HG02759 (cell line): ENCODE measurements around the gene CTAGE8.
"Not testable (repeated sequence)": the region's sequence is repeated elsewhere in the genome, so short reads cannot be mapped to it uniquely, and the experiment has no call there.

ENCODE experiments used
- ATAC-seq: cut with Tn5 transposase; IDR thresholded peaks from one replicate; pipeline ENCODE4 v1.9.1; 2021; ENCODE audit warnings: mild to moderate bottlenecking, moderate library complexity; ENCODE audit not compliant: unreplicated experiment

CTAGE8 gene, protein sequence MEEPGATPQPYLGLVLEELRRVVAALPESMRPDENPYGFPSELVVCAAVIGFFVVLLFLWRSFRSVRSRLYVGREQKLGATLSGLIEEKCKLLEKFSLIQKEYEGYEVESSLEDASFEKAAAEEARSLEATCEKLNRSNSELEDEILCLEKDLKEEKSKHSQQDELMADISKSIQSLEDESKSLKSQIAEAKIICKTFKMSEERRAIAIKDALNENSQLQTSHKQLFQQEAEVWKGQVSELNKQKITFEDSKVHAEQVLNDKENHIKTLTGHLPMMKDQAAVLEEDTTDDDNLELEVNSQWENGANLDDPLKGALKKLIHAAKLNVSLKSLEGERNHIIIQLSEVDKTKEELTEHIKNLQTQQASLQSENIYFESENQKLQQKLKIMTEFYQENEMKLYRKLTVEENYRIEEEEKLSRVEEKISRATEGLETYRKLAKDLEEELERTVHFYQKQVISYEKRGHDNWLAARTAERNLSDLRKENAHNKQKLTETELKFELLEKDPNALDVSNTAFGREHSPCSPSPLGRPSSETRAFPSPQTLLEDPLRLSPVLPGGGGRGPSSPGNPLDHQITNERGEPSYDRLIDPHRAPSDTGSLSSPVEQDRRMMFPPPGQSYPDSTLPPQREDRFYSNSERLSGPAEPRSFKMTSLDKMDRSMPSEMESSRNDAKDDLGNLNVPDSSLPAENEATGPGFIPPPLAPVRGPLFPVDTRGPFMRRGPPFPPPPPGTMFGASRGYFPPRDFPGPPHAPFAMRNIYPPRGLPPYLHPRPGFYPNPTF

DNA sequence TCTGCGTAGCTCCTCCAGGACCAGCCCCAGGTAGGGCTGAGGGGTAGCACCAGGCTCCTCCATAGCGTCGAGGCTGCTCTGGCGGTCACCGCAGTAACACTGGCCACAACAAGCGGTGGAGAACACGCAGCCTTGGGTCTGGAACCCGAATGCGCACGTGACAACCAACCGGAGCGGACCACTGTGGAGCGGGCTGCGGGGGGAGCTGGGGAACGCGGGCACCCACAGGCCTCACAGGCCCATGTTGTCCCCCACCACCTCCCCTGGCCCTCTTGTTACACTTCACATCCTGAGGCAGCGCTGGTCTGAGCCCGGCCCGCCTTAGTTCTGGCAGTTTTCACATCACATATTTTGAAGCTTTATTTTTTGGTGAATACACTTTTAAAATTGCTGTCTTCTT lies at the start of gene CTAGE8:
TSS of gene CTAGE8 (minus strand) at position 101 of the 400 bp plus-strand sequence. CDS start at position 63, 38 bp downstream.
- not testable (repeated sequence) for ATAC-seq

DNA sequence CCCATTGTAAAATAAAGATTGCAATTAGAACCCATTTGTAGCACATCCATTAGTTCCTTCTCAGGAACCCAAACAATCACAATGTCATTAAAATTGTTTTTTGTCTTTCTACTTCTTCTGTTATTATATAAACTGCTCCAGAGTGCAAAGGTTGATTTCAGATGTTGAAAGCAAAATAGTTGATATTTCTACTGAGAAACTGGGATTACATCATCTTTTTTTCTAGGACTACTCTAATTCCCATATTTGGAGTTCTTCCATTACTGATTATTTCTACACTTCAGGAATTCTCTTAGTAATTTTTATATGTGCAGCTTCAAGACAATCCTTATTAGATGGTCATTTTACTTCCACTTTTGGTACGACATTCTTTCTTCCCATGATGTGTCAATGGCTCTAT lies 48.4 kb upstream of the CTAGE8 start:
- not testable (repeated sequence) for ATAC-seq

DNA sequence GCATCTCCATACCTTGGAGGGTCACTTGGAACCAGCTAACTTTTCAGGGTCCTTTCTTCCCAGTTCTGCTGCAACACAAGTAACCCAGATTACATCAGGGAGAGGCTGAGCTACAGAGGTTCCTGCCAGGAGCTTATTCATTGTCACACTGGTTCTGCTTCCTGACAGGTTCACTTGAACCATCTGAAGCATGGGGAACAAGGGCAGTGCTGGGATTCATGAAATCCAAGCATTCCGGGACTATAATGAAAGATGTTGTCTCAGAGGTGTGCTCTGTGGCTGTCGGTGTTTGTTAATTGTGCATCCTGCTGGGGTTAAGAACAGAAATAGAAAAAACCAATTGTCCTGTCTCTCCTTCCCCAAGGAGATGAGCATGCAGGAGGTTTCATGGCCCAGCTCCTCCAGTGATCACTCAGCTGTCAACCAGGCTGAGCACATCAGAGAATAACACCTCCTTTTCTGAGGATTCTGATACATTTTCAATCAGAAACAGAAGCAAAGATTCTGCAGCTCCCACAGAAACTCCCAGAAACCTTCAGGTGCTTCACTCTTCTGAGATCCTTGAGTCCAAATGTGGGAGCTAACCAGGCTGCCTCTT lies 42.9 kb upstream of the CTAGE8 start, which contains the start of gene OR2A1:
TSS of gene OR2A1 (plus strand) at position 548 of the 598 bp plus-strand sequence. CDS start 5,706 bp downstream, outside the sequence.
- not testable (repeated sequence) for ATAC-seq

DNA sequence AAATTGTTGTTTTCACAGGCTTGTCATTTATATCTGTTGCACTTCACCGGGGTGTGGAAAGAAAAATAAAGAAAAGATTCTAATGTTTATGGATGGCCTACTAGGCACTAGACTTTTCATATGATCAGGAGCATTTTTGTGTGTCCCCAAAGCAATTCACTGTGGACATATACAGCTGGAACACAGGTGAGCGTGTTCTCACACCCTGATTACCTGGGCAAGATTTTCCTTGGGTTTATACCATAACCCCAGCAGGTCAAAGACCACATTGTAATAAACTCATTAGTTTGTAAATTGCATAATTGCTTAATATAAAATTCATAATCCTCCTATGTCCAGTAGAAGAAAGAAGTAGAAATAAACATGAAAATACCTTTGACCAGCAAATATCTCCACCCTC lies 42.1 kb upstream of the CTAGE8 start:
- not testable (repeated sequence) for ATAC-seq

- ATAC-seq: not testable (repeated sequence)
These were observed 40.6 kb upstream of the CTAGE8 start for GRCh38 chr7:144309702-144310101.

DNA sequence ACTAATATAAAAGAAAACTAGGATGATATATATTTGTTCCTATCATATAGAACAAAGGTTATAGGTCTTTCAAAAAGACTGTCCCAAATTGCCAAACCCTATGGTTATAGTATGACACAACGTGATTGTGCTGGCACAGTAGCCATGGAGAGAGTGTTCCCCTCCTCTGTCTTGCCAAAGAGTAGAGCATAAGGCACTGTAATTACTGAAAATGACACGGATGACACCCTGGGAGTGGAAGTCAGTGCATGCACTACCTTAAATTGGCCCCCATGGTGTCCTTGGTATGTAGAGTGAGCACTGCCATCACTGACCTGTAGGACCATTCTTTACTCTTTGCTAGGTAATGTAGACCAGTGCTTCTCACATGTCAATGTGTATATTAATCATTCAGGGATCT lies 36.1 kb upstream of the CTAGE8 start:
- ATAC-seq: not testable (repeated sequence)

- not testable (repeated sequence) for ATAC-seq
These were observed 34.5 kb upstream of the CTAGE8 start for GRCh38 chr7:144303607-144304006.

- peak; percentile 53 for ATAC-seq
These were observed 33.7 kb upstream of the CTAGE8 start for GRCh38 chr7:144302578-144303303.

- peak; percentile 84 for ATAC-seq
These were observed 24.9 kb upstream of the CTAGE8 start for GRCh38 chr7:144293794-144294499.

GRCh38 chr7:144292384-144293161 lies 23.5 kb upstream of the CTAGE8 start:
- not testable (repeated sequence) for ATAC-seq

DNA sequence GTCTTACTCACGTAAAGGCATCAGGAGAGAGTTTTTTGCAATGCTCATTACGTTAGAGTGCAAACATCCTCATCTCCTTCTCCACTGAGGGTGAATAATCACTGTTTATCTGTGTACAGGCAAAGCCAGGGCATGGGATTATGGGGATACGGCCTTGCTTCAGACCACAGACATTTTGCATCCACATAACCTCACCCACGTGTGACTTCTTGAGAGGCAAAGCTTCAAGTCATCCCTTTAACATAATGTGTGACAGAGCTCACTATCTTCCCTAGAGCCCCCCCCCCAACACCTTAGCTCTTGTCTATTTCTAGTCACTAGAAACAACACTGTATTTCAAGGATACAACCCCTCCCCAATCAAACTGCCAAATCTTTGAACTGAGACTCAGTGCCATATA lies 22.5 kb upstream of the CTAGE8 start:
- not testable (repeated sequence) for ATAC-seq

DNA sequence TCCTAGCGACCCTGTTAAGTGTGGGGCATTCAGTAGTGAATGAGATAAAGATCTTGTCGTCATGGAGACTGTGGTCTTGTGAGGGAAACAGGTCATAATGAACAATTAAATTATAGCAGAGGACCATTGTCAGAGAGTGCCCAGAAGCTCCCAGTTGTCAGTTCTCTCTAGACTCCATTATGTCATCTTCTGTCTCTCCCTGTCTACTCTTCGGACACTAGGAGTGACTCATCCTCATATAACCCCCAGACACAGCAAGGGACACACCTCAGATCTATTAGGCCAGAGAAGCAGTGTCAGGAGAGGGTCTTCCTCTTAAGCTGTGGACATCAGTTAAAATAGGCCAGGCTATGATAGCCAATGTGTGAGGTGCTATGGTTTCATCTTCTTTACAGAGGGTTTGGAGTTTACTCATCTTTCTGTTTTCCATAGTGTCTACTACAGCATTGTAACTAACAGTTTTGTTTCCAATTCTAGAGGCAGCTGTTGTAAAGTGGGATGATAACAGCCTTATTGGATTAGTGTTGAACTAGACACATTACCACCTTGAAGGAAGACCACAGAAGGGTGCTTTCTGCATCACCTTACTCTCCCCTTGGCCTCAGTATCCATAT lies 18.2 kb upstream of the CTAGE8 start:
- not testable (repeated sequence) for ATAC-seq

DNA sequence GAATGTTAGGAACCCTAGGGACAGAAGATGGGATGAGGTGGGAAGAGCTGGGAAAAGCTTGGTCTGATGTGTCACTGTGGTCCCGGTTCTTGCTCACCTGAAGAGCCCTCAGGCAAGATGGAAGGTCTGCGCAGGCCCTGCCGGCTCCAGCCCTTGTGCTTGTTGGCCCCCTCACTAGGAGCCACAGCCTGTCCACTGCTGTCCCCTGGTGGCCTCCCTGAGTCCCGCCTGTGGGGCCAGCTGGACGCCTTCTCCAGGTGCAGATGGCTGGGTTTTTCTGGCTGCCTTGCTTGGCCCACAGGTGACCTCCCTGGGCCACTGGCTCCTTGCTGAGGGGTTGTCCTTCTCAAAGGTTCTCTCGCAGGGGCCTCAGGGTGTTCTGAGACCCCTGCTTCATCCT lies 14.6 kb upstream of the CTAGE8 start:
- not testable (repeated sequence) for ATAC-seq

GRCh38 chr7:144282490-144282889 lies 13.4 kb upstream of the CTAGE8 start:
- not testable (repeated sequence) for ATAC-seq

GRCh38 chr7:144281981-144282380 lies 12.9 kb upstream of the CTAGE8 start:
- ATAC-seq: not testable (repeated sequence)

- ATAC-seq: not testable (repeated sequence)
These were observed 10.9 kb upstream of the CTAGE8 start for GRCh38 chr7:144280010-144280409.

DNA sequence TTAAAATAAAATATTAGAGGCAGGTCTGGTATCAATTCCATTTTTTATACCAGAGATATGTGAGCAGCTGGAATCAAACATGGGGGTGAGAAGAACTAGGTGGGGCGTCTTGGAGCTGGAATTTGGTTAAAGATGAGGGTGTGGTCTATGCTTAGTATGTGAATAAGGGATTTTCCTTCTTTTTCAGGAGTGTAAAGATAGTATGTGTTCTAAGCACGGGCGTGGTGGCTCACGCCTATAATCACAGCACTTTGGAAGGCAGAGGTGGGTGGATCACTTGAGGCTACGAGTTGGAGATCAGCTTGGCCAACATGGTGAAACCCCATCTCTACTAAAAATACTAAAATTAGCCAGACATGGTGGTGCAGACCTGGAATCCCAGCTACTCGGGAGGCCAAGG lies 6.2 kb upstream of the CTAGE8 start:
- not testable (repeated sequence) for ATAC-seq

GRCh38 chr7:144264692-144265091 lies 4.4 kb downstream of the CTAGE8 start, which contains the start of gene OR2A7:
Gene OR2A7 (minus strand): TSS chr7:144264792. CDS start chr7:144259628, 5,164 bp downstream.
- not testable (repeated sequence) for ATAC-seq

GRCh38 chr7:144262128-144262527 lies 7.0 kb downstream of the CTAGE8 start:
- ATAC-seq: not testable (repeated sequence)
